NCI-H510A treated with DMSO at 0.1 percent for 48 hours (cell line): ENCODE results near the gene CTXND2.
"Not testable (repeated sequence)": the region's sequence is repeated elsewhere in the genome, so short reads cannot be mapped to it uniquely, and the experiment has no call there.

ENCODE experiments used
- DNase-seq: peaks from one replicate; lab custom pipeline; 2025; lab: John Stamatoyannopoulos, UW

CTXND2 gene

DNA sequence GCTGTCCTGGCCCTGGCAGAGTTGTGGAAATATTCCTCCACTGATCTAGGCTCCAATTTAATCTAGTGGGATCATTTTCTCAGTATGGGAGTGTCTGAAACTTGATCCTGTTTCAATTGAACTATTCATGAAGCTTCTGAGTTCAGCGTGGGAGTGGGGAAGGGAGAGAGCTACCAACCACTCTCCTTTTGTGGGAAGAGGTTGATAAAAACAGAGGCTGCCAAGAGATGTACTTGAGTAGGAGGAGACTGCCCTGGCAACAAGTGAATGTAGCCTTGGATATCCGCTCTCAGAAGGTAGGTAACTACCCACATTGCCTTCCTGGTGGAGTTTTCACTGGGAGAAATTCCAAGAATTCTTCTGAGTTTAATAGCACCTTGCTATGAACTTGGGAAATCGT lies at the start of gene CTXND2:
Gene CTXND2, plus strand, starts transcription at position 119 of the 400 bp plus-strand sequence. CDS start 25,179 bp downstream, outside the sequence.
- DNase-seq, result no peak

DNA sequence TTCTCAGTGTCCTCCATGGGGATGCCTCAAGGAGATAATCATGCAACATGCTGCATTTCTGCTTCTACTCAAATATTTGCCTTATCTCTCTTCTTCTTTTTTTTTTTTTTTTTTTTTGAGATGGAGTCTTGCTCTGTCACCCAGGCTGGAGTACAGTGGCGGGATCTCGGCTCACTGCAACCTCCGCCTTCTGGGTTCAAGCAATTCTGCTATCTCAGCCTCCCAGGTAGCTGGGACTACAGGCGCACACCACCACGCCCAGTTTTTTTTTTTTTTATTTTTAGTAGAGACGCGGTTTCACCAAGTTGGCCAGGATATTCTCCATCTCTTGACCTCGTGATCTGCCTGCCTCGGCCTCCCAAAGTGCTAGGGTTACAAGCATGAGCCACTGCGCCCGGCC lies 46.1 kb upstream of the CTXND2 start:
- DNase-seq, result not testable (repeated sequence)

DNA sequence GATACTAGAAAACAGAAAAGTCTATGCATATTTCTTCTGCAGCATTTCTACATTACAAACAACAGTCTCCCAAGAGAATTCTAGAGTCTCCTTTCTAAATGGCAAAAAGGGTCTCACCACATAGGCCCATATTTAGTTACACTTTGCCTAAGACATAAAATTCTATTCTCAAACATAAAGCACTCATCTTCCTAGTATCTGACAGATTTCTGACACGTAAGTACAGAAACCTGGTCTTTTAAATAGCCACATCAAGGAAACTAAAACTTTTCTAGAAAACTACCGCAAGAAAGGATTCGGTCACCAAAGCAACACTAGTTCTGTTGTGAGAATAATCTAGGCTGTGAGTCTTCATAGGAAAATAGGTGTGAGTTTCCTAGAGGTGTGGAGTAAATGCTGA lies 45.3 kb upstream of the CTXND2 start:
- no peak for DNase-seq

DNA sequence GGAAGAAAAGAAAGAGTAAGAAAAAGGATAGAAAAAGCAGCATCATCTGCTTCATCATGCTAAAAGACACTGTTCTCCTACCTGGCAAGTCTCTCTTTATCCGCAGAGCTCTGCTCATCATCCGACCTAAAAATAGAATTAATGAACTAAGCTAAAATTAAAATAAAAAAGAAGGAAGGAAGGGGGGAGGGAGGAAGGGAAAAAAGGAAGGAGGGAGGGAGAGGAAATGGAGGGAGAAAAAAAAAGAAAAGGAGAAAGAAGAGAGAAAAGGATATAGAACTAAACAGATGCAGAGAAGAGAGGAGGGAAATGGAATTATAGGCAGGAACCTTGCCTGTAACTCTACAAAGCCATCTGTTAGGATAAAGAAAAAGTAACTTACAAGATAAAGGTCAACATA lies 44.6 kb upstream of the CTXND2 start:
- no peak for DNase-seq

DNA sequence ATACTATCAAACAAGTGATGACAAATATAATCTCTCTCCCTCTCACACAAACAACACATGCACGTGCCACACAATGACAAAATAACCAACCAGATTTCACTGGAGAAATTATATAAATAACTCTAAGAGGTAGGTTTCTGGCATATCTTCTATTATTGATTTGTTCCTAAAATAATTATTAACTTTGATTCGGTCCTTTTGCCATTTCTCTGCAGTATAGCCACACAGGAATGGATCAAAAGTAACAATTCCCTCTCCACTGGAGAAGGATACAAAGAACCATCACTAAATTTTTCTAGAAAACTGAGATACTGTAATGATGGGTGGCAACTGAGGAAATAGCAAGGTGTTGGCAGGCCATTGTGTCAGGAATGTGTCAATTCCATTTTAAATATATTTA lies 44.0 kb upstream of the CTXND2 start:
- DNase-seq, result no peak

DNA sequence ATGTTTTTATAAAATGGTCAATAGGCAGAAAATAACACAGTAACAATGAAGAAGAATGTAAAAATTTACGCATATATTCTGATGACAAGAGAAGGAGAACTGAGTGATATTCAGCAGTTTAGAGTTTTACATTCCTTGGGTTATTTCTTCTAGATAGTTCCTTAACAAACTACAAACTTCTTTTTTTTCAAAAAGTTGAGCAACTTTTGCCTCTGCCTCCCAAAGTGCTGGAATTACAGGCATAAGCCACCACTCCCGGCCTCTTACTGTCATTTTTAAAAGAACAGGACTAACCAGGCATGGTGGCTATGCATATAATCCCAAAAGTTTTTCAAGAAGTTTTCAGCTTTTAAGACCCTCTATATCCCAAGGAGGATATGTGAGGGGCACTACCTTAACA lies 43.5 kb upstream of the CTXND2 start:
- DNase-seq, result no peak

DNA sequence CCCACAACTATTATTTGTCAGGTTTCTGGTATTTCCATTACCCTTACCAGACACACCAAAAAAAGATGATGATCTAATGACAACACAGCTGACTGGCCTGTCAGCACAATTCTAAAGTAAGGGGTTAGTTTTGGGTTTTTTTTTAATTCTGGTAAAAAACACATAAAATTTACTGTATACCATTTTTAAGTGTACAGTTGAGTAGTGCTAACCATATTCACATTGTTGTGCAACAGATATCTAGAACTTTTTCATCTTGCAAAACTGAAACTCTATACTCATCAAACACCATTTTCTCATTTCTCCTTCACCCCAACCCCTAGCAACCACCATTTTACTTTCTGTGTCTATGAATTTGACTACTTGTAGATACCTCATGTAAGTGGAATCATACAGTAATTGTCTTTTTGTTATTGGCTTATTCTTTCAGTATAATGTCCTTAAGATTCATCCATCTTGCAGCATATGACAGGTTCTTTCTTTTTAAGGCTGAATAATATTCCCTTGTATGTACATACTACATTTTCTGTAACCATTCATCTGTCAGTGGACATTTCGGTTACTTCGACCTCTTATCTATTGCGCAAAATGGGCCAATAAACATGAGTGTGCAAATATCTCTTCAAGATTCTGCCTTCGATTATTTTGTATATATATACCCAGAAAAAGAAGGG lies 40.3 kb upstream of the CTXND2 start:
- no peak for DNase-seq

DNA sequence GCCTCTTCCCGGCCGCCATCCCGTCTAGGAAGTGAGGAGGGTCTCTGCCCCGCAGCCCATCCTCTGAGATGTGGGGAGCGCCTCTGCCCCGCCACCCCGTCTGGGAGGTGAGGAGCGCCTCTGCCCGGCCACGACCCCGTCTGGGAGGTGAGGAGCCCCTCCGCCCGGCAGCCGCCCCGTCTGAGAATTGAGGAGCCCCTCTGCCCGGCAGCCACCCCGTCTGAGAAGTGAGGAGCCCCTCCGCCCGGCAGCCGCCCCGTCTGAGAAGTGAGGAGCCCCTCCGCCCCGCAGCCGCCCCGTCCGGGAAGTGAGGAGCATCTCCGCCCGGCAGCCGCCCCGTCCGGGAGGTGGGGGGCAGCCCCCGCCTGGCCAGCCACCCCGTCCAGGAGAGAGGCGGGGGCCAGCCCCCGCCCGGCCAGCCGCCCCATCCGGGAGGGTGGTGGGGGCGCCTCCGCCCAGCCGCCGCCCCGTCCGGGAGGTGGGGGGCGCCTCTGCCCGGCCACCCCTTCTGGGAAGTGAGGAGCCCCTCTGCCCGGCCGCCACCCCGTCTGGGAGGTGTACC lies 36.1 kb upstream of the CTXND2 start:
- not testable (repeated sequence) for DNase-seq

DNA sequence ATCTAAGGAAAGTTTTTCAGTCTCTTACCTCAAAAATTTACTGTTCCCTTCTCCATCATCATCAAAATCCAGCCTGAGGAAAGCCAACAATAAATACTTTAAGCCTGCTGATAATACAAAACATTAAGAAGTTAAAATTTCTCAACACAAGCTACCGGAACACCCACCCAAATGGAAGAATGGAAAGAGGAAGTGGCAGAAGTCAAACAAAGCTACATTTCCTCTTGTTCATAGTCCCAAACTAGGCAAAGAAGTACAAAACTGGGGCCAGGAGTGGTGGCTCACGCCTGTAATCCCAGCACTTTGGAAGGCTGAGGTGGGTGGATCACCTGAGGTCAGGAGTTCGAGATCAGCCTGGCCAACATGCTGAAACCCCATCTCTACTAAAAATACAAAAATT lies 34.2 kb upstream of the CTXND2 start:
- DNase-seq, result not testable (repeated sequence)

DNA sequence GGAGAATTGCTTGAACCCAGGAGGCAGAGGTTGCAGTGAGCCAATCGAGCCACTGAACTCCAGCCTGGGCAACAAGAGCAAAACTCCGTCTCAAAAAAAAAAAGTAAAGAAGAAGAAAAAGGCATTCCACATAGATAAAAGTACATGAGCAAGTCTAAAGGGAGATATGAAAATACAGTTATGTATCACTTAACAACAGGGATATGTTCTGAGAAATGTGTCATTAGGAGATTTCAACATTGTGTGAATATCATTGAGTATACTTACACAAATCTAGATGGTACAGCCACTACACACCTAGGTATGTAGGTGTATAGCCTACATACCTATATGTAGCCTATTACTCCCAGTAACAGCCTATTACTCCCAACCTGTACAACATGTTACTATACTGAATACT lies 23.2 kb upstream of the CTXND2 start:
- DNase-seq, result no peak

DNA sequence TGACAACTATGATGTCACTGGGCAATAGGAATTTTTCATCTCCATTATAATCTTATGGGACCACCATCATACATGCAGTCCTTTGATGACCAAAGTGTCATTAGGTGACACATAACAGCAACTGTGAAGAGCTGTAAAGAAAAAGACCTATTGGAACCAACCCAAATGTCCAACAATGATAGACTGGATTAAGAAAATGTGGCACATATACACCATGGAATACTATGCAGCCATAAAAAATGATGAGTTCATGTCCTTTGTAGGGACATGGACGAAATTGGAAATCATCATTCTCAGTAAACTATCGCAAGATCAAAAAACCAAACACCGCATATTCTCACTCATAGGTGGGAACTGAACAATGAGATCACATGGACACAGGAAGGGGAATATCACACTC lies 22.7 kb upstream of the CTXND2 start:
- DNase-seq, result not testable (repeated sequence)

DNA sequence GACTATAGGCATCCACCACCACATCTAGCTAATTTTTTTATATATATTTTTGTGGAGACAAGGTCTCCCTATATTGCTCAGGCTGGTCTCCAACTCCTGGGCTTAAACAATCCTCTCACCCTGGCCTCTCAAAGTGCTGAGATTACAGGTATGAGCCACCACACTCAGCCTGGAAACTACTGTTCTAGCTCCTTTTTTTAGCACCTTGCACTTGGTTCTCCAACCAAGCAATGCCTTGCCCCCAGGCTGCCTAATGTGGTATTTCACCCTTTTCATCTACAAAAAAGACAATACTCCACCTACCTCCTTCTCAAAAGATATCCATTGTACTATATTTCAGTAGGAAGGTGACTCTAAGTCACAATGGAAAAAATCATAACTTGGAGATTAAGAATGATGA lies 17.3 kb upstream of the CTXND2 start:
- DNase-seq, result no peak

DNA sequence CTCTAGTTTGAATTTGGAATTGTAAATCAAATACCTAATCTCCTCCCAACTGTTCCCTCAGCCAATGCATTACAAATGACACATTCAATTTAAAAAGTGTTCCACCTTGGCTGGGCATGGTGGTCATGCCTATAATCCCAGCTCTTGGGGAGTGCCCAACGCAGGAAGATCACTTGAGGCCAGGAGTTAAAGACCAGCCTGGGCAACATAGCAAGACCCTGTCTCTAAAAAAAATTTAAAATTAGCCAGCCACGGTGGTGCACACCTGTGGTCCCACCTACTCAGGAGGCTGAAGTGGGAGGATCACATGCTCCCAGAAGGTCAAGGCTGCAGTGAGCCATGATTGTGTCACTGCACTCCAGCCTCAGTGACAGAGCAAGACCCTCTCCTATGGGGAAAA lies 14.4 kb upstream of the CTXND2 start:
- DNase-seq, result no peak

DNA sequence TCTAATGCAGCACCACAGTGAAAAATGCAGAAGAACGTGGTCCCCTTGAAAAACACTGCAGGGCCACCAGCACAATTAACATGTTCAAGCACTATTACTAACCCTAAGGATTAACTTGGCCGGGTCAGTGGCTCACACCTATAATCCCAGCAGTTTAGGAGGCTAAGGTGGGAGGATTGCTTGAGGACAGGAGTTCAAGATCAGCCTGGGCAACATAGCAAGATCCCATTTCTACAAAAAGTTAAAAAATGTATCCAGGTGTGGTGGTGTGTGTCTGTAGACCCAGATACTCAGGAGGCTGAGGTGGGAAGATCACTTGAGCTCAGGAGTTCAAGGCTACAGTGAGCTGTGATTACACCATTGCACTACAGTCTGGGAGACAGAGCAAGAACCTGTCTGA lies 13.4 kb upstream of the CTXND2 start:
- DNase-seq, result no peak

DNA sequence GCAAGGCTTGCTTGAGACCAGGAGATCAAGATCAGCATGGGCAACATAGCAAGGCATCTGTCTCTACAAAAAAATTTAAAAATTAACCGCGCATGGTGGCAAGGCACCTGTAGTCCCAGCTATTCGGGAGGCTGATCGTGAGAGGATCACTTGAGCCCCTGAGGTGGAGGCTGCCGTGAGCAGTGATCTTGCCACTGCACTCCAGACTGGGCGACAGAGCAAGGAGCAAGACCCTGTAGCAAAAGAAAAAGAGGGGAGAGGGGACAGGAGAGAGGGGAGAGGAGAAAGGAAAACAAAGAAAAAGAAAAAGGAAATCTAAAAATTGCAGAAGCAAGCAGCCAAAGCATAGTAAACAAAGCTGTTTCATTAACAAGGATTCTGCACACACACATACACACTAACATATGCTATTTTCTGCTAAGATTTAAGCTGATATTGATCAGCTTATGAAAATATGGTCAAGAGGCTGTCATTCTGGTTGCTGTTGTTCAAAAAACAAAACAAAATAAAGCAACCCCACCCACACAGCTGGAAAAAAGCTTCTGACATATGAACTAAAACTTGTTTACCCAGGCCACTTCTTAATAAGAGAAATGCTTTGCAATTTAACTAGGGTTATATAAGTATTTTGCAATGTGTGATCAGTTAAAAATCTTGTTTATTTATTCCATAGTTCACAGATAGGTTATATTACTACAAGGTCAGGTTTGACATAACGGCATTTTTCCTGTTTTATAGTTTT lies 12.3 kb upstream of the CTXND2 start:
- no peak for DNase-seq

DNA sequence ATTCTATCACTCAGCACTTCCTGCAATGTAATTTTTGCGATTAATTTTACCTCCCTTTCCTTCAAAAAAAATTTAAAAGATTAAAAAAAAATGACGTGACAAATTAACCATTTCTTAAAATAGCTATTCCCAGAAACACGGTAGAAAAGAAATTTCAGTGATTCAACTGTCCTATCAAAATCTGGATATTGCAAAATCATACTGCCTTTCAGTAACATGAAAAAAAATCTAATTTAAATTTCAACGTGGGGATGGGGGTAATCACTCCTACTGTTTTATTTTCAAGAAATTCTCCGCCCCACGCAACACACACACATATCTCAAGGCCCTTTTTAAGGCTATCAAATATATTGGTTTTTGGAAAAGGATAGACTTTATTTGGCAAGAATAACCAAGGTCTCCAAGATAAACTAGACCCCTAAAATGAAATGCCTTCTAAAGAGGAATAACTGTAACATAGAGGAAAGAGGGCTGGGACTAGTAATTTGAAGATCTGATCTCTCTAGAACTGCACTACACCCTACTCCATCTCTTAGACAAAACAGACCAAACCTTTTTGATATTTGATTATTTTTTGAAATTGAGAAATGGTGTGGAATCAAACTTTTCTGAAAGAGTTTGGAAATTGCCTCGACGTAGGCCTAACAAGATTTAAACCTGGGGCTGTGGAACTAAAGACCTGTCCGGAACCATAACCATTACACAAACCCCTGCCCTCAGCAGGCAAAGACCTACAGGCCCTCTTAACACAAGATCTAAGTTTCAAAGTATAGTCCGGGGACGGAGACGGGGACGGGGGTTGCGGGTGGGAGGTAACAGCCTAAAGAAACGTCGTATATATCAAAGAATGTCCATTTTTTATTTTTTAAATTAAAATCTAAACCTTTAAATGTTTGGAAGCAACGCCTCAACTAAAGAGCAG lies 11.5 kb upstream of the CTXND2 start:
- no peak for DNase-seq

DNA sequence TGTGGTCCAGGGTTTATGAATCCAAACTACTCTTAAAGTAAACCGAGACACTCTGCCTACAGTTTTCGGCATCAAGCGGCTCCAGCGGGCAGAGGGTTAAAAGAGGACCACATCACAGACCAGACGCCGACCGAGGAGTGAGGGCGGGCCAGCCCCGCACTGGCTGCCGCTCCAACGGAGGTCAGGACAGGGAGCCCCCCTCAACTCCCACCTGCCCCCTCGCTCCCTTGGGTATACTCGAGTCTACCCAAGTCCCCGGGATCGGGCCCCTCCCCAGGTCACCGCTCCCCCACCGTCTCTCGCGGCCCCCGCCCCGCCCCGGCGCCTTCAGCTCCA lies 10.8 kb upstream of the CTXND2 start:
- peak; percentile 54 for DNase-seq

DNA sequence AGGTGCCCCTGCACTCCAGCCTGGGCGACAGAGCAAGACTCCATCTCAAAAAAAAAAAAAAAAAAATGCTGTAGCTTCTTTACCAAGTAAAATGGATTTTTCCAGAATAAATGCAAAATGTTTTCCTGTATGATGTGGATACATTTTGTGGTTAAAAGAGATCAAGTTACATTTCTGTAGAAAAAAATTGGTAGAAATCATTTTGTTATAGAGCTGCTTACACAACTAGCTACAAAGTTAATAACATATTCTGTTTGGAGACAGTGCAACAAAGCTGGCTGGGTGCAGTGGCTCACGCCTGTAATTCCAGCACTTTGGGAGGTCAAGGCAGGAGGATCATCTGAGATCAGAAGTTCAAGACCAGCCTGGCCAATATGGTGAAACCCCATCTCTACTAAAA lies 8.0 kb upstream of the CTXND2 start:
- DNase-seq, result not testable (repeated sequence)

DNA sequence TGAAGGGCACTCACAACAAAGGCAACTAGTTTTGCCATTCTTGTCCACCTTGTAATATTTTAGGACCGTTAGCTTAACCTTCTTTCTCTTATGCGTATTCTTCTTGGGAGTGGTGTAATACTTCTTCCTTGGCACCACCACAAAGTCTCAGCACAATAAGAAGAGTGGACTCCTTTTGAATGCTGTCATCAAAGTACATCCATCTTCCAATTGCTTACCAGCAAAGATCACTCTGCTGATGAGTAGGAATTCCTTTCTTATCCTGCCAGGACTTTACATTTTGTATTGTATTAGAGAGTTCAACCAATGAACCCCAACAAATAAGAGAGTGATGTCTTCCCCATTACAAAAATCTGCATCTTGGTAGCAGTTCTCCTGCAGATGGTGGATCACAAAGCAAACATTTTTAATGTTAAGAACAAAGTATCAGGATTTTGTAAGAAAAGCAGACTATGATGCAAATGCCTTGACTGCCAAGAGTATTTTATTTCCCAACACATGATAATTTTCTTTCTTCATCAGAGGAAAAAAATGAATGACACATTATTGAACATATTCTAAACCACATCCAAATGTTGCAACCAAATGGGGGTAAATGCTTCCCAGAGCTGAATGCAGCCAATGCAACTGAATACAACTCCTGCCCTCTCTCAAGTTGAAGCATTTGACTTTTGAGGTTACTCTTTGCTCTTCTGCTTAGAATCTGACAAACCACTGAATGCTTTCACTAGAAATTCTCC lies 5.4 kb upstream of the CTXND2 start:
- DNase-seq, result no peak

DNA sequence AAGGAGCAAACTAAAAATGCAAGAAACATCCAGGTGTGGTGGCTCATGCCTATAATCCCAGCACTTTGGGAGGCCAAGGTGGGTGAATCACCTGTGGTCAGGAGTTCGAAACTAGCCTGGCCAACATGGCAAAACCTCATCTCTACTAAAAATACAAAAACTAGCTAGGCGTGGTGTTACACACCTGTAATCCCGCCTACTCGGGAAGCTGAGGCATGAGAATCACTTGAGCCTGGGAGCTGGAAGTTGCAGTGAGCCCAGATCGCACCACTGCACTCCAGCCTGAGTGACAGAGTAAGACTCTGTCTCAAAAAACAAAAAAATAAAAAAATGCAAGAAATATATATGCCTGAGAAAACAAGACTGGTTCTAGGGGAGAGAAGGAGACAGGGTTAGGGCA lies 3.8 kb upstream of the CTXND2 start:
- DNase-seq, result not testable (repeated sequence)

DNA sequence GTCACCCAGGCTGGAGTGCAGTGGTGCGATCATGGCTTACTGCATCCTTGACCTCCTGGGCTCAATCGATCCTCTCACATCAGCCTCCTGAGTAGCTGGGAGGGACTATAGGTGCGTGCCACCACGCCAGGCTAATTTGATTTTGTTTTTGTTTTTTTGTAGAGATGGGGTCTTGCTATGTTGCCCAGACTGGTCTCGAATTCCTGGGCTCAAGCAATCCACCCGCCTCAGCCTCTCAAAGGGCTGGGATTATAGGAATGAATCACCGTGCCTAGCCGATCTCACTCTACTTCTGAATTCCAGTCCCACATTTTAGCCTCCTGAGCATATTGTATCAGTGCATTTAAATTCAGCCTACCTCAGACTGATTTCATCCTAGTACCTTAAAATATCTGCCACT lies 1.8 kb downstream of the CTXND2 start:
- DNase-seq, result no peak

DNA sequence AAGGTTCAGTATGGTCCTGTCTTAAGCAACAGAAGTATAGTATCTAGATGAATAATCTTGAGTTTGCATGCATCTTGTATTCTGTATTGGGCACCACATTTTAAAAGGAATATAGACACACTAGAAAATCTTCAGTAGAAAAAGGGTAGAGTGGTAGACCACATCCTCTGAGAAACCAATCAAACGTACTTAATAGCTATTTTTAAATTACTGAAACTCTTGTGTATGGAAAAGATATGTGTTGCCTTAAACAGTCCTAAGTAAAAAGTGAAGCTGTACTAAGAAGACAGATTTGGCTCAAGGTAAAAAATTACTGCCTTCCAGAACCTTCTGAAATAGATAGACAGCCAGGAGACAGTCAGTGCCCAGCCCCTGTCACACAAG lies 3.1 kb downstream of the CTXND2 start:
- no peak for DNase-seq
